ENCODE data around the gene SMIM44.
A peak's percentile ranks its signal among the peaks of the same experiment; 100 is the strongest.

SMIM44 gene

GRCh38 chr19:3434630-3435553, 48.3 kb downstream of the SMIM44 start:
- H3K9me3 Mint-ChIP-seq: no peaks in the 10 kb centered on the region
- H3K27ac Mint-ChIP-seq: peak overlapping the region; percentile 99
- peaks cover 23% of the 10 kb centered on the region for H3K4me1 Mint-ChIP-seq
- H3K4me3 Mint-ChIP-seq: peak overlapping the region; percentile 90
- peaks cover 53% of the 10 kb centered on the region for H3K36me3 Mint-ChIP-seq
- ATAC-seq (peak; percentile 97), DNase-seq (ENCODE audit: low spot score in 2 of 2) (peak; percentile 95 to 99)

DNA sequence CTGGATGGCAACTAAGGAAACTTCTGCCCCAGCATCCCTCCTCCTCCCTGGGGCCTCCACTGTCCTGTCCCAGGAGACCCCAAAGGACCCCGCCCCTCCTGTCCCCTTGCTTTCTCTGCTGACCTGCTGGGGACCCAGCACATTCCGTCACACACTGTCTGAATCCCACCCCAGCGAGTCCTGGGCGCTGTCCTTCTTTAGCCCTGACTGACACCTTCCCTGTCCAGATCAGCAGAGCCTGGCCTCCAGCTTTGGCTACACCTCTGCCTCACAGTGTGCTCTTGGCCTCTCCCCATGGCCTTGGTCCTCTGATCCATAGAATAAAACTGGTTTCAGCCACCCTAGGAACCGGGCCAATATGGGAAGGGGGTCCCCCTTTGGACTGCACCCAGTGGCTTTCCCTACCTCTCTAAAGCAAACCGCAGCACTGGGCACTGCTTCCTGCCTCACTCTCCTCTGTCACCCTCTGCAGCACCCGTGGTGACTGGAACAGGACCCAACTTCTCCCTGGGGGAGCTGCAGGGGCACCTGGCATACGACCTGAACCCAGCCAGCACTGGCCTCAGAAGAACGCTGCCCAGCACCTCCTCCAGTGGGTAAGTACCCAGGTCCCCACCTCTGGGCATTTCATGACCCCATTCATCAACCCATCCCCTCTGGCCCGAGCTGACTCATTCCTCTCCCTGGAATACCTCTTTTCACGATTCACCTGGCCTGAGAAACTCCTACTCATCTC, 49.3 kb downstream of the SMIM44 start:
- DNase-seq (ENCODE audit: low spot score in 2 of 2): no peak
- H3K36me3 Mint-ChIP-seq: peaks cover 48% of the 10 kb centered on the region

DNA sequence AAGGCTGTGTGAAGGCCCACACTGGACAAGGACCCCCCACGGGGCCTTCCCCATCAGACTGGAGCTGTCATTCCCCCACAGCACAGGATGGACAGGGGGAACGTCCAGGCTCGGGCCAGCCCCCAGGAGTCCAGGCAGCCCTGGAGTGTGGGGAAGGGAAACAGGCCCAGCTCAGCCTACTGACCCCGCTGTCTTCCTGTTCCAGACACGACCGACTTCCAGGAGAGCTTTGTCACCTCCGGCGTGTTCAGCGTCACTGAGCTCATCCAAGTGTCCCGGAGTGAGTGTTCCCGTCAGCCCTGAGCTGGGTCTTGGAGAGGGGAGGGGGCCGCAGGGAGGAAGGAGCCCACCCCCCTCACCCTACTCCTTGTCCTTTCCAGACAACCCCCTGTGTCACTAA, 49.9 kb downstream of the SMIM44 start:
- no peak for DNase-seq (ENCODE audit: low spot score in 2 of 2)
- Mint-ChIP-seq H3K36me3 (peaks cover 48% of the 10 kb centered on the region), H3K4me1 (peaks cover 25% of the 10 kb centered on the region), H3K9me3 (no peaks in the 10 kb centered on the region), H3K27ac (no peak overlapping the region), H3K4me3 (no peak overlapping the region)
- no peak for ATAC-seq

More for the DNA sequence above, 49.3 kb downstream of the SMIM44 start:
- peaks cover 23% of the 10 kb centered on the region for H3K4me1 Mint-ChIP-seq
- ATAC-seq: no peak
- no peaks in the 10 kb centered on the region for H3K9me3 Mint-ChIP-seq
- H3K27ac Mint-ChIP-seq: peak overlapping the region; percentile 99
- peak overlapping the region; percentile 90 for H3K4me3 Mint-ChIP-seq
